ENCODE data around the gene ABCA7. TPM values are rescaled to one million over a fixed set of nuclear protein-coding genes. Genes with fewer than 3 reads are reported as not detected.

Gene ABCA7
- total and polyA plus RNA-seq, 12 donors, result 2.1 to 109 (median 18.8) TPM

- 42 to 73% (median 68%) methylated on average over 5 to 17 of the region's 17 CpGs for WGBS, 4 donors
- intact Hi-C loops (cut with DNase I), result no loop called here
- H3K36me3 ChIP-seq (replicated peaks in 1 of 2), result no peaks in the 10 kb centered on the region
- peaks cover 42% of the 10 kb centered on the region for H3K27me3 ChIP-seq
- no peaks in the 10 kb centered on the region for H3K9me3 ChIP-seq (replicated peaks in 1 of 3)
- no peak for TF ChIP-seq CTCF (IDR thresholded peaks at IDR 0.05)
- no peak for TF ChIP-seq POLR2A (IDR thresholded peaks at IDR 0.05)
- H3K27ac ChIP-seq, result no peak overlapping the region
- peak in 1 of 7 donors; percentile 20 for DNase-seq
- H3K4me1 ChIP-seq (replicated peaks in 1 of 2), result peaks cover 0 to 23% of the 10 kb centered on the region in 2 donors
- no peak overlapping the region for H3K4me3 ChIP-seq
Observed at GRCh38 chr19:1065606-1066109, 25.8 kb downstream of the ABCA7 start.

GRCh38 chr19:1066251-1066747 lies 26.4 kb downstream of the ABCA7 start:
- H3K27ac ChIP-seq, result no peak overlapping the region
- no peak overlapping the region for H3K4me3 ChIP-seq
- peaks cover 0 to 28% of the 10 kb centered on the region in 2 donors for H3K4me1 ChIP-seq (replicated peaks in 1 of 2)
- peaks cover 49% of the 10 kb centered on the region for H3K27me3 ChIP-seq
- no peaks in the 10 kb centered on the region for H3K9me3 ChIP-seq (replicated peaks in 1 of 3)
- H3K36me3 ChIP-seq (replicated peaks in 1 of 2), result no peaks in the 10 kb centered on the region
- DNase-seq, result peak in 1 of 7 donors; percentile 31
- TF ChIP-seq CTCF (IDR thresholded peaks at IDR 0.05), result no peak
- TF ChIP-seq POLR2A (IDR thresholded peaks at IDR 0.05), result no peak
- 37 to 60% (median 40%) methylated on average over 2 to 17 of the region's 17 CpGs for WGBS, 4 donors
- intact Hi-C loops (cut with DNase I), result no loop called here

GRCh38 chr19:1066748-1067340 lies 26.9 kb downstream of the ABCA7 start, which contains the start of gene ARHGAP45:
TSS of gene ARHGAP45 (plus strand) at chr19:1067167. CDS start at chr19:1067406, 239 bp downstream.
- peaks cover 51% of the 10 kb centered on the region for H3K27me3 ChIP-seq

More at GRCh38 chr19:1066748-1067340, 26.9 kb downstream of the ABCA7 start, which contains the start of gene ARHGAP45:
- Histone ChIP-seq H3K36me3 (replicated peaks in 1 of 2) (no peaks in the 10 kb centered on the region), H3K4me1 (replicated peaks in 1 of 2) (peaks cover 0 to 28% of the 10 kb centered on the region in 2 donors), H3K27ac (peak within 1 kb of the TSS in 4 of 5 donors; percentile 24 to 75 (median 56)), H3K9me3 (replicated peaks in 1 of 3) (no peaks in the 10 kb centered on the region), H3K4me3 (peak within 1 kb of the TSS in 1 of 4 donors; percentile 54)
- TF ChIP-seq CTCF (IDR thresholded peaks at IDR 0.05) (no peak), POLR2A (IDR thresholded peaks at IDR 0.05) (no peak)
- 2 to 42% (median 6%) methylated on average over 7 to 61 of the region's 61 CpGs for WGBS, 4 donors
- intact Hi-C loops (cut with DNase I), result no loop called here
- DNase-seq, result peak in 3 of 7 donors; percentile 37 to 48 (median 40)

All from adrenal gland (tissue), 12 donors.